ENCODE results near the gene MUC4. TPM values are rescaled to one million over a fixed set of nuclear protein-coding genes. Genes with fewer than 3 reads are reported as not detected.
"Not testable (repeated sequence)": the region's sequence is repeated elsewhere in the genome, so short reads cannot be mapped to it uniquely, and the experiment has no call there.

MUC4 gene
- total RNA-seq, 1 experiment from 2014 or later = 0.20 TPM

DNA sequence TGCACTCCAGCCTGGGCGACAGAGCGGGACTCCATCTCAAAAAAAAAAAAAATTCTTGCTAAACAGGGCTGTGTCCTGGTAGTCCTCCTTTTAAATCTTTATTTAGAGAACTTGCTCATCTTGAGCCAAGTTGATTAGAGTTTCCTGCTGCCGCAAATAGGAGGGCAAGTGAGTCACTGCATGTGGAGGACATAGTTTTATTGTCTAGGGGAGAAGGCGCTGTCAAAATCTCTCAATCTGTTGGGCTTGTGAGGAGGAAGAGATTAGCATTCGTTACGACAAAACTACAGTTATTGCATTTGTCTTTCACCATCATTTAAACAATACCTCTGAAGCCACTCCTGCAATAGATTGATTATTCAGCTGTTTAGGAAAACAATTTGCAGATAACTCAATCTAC is 11.5 kb downstream of the MUC4 start:
- in situ Hi-C loops (cut with HindIII; ENCODE audit: low pct_unique_long_range_greater_than_20kb, low sequenced_read_pairs) = no loop called here
- no peak for DNase-seq (ENCODE audit: low read depth)

DNA sequence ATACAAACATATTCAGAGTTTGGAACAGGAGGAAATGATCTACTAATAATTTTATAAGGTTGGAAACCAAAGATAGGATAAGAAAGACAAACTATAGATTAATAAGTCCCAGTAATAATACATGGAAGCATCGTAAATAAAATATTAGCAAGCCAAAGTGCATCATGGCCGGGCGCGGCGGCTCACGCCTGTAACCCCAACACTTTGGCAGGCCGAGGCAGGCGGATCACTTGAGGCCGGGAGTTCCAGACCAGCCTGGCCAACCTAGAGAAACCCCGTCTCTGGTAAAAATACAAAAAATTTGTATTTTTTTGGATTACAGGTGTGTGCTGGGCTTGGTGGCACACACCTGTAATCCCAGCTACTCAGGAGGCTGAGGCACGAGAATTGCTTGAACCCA is 14.9 kb downstream of the MUC4 start:
- in situ Hi-C loops (cut with HindIII; ENCODE audit: low pct_unique_long_range_greater_than_20kb, low sequenced_read_pairs) = no loop called here
- DNase-seq (ENCODE audit: low read depth) = no peak

DNA sequence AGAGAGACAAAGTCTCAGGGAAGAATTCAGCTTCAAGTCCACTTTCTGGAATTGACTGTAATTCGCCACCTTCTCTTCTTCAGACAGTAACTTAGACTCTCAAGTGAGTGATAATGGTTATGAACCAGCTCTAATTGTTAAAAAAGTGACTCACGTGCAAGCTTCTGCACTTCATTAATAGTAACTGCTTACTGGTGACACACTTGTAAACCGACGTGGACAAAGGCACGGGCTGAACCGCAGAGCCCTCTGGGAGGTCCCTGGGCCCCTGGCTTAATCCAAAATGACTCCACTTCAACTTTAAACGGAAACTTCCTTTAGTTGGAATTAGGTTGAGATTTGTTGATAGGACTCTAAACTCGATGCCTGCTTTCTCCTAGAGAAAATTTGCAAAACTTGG is 17.0 kb downstream of the MUC4 start:
- no peak for DNase-seq (ENCODE audit: low read depth)
- in situ Hi-C loops (cut with HindIII; ENCODE audit: low pct_unique_long_range_greater_than_20kb, low sequenced_read_pairs) = no loop called here

DNA sequence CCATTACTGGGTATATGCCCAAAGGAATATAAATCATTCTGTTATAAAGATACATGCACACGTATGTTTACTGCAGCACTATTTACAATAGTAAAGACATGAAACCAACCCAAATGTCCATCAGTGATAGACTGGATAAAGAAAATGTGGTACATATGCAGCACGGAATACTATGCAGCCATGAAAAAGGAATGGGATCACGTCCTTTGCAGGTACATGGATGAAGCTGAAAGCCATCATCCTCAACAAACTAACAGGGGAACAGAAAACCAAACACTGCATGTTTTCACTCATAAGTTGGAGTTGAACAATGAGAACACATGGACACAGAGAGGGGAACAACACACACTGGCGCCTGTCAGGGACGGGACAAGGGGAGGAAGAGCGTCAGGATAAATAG is 19.1 kb downstream of the MUC4 start:
- in situ Hi-C loops (cut with HindIII; ENCODE audit: low pct_unique_long_range_greater_than_20kb, low sequenced_read_pairs); DNase-seq (ENCODE audit: low read depth): not testable (repeated sequence)

DNA sequence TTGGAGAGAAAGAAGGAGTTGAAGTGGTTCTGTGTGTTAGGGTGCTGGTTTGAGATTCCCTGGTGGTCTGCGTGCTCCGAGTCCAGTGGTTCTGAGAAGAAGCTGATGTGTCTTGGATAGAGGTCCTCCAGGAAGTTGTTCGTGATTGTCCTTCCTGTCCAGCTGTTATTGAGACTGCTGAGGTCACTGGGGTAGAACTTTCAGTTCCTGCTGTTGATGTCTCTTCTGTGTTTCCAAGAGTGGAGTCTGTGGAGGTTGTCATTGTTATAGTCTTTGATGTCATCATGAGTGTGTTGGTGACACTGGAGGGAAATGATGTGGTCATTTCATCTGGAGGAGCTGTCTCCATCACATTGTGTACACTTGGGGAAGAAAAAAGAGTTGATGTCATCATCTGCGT is 20.8 kb downstream of the MUC4 start:
- in situ Hi-C loops (cut with HindIII; ENCODE audit: low pct_unique_long_range_greater_than_20kb, low sequenced_read_pairs) = no loop called here
- no peak for DNase-seq (ENCODE audit: low read depth)

DNA sequence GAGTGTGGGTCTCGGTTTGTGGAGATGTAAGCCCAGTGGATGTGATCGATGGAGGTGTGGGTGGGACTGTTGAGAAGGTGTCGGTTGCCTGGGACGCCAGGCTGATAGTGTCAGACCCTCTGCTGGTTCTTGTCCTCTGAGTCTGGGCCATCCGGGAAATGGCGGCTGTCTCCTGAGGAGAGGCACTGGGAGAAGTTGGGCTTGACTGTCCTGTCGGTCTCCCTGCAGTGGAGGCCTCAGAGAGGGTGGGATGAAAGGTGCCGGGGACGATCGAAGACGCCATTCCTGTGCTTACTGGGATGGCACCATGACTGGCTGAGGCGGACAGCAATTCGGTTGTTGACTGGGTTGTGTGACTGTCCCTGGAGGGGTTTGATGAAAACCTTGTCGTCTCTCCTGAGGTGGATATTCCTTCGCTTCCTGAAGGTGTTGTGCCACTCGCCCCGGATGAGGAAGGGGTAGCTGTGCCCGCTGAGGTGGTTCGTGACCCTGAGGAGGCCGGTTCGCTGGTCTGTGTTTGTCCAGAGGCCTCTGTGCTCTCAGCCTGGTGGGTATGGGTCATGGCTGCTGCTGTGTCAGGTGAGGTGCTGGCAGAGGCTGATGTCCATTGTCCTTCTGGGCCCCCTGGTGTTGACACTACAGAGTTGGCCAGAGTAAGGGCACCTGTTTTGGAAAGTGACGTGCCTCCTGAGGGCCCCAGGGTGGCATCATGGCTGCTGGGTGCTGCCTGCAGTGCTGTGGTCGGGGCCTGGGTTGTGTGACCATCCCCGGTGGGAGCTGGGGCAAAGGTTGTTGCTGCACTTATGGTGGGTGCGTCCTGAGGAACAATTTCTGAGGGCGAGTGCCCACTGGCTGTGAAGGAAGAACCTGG is 22.8 kb downstream of the MUC4 start:
- no peak for DNase-seq (ENCODE audit: low read depth)
- in situ Hi-C loops (cut with HindIII; ENCODE audit: low pct_unique_long_range_greater_than_20kb, low sequenced_read_pairs) = no loop called here

DNA sequence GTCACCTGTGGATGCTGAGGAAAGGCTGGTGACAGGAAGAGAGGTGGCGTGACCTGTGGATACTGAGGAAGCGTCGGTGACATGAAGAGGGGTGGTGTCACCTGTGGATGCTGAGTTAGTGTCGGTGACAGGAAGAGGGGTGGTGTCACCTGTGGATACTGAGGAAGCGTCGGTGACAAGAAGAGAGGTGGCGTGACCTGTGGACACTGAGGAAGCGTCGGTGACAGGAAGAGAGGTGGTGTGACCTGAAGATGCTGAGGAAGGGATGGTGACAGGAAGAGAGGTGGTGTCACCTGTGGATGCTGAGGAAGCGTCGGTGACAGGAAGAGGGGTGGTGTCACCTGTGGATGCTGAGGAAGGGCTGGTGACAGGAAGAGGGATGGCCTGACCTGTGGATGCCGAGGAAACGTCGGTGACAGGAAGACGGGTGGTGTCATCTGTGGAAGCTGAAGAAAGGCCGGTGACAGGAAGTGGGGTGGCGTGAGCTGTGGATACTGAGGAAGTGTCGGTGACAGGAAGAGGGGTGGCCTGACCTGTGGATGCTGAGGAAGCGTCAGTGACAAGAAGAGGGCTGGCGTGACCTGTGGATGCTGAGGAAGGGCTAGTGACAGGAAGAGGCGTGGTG is 25.8 kb downstream of the MUC4 start:
- not testable (repeated sequence) for DNase-seq (ENCODE audit: low read depth)

DNA sequence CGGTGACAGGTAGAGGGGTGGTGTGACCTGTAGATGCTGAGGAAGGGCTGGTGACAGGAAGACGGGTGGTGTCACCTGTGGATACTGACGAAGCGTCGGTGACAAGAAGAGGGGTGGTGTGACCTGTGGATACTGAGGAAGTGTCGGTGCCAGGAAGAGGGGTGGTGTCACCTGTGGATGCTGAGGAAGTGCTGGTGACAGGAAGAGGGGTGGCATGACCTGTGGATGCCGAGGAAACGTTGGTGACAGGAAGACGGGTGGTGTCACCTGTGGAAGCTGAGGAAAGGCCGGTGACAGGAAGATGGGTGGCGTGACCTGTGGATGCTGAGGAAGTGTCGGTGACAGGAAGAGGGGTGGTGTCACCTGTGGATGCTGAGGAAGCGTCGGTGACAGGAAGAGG is 27.7 kb downstream of the MUC4 start:
- in situ Hi-C loops (cut with HindIII; ENCODE audit: low pct_unique_long_range_greater_than_20kb, low sequenced_read_pairs); DNase-seq (ENCODE audit: low read depth): not testable (repeated sequence)

More for the DNA sequence above, 25.8 kb downstream of the MUC4 start:
- in situ Hi-C loops (cut with HindIII; ENCODE audit: low pct_unique_long_range_greater_than_20kb, low sequenced_read_pairs) = not testable (repeated sequence)

DNA sequence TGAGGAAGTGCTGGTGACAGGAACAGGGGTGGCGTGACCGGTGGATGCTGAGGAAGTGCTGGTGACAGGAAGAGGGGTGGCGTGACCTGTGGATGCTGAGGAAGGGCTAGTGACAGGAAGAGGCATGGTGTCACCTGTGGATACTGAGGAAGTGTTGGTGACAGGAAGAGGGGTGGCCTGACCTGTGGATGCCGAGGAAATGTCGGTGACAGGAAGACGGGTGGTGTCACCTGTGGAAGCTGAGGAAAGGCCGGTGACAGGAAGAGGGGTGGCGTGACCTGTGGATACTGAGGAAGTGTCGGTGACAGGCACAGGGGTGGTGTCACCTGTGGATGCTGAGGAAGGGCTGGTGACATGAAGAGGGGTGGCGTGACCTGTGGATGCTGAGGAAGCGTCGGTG is 30.5 kb downstream of the MUC4 start:
- DNase-seq (ENCODE audit: low read depth); in situ Hi-C loops (cut with HindIII; ENCODE audit: low pct_unique_long_range_greater_than_20kb, low sequenced_read_pairs): not testable (repeated sequence)

DNA sequence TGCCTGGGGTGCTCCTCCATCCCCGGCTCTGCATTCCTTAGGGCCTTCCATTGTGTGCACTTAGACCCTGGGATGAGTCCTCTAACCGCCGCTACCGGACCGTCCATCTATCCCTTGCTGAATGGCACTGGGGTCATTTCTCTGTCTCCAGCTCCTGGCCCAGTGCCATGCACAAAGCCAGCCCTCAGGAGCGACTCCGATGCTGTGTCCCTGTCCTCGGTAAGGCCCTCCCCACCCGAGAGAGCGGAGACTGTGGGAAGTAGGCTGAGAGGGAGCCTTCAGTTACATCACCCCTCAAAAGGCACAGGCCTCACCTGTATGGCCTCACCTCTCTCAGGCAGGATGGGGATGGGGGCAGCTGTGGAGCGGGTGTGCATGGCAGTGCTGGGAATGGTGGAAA is 33.8 kb downstream of the MUC4 start:
- no peak for DNase-seq (ENCODE audit: low read depth)
- in situ Hi-C loops (cut with HindIII; ENCODE audit: low pct_unique_long_range_greater_than_20kb, low sequenced_read_pairs) = no loop called here

DNA sequence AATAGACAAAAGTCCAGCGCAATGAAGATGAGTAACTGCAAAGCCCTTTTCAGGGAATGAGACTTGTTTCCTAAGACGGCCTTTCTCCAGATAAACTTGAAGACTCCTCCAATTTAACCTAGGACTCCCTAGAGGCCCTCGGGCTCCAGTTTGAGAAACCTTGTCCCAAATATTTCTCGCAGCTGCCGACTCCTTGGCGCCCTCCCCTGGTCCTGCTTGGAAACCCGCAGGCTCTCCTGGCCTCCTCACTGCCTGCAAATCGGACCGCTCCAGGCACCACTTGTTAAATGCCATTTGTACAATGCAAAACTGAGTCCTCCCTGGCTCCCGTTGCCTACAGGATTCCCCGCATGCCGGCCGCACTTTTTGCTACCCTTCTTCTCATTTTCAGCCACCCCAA is 36.8 kb downstream of the MUC4 start:
- no peak for DNase-seq (ENCODE audit: low read depth)
- in situ Hi-C loops (cut with HindIII; ENCODE audit: low pct_unique_long_range_greater_than_20kb, low sequenced_read_pairs) = no loop called here

DNA sequence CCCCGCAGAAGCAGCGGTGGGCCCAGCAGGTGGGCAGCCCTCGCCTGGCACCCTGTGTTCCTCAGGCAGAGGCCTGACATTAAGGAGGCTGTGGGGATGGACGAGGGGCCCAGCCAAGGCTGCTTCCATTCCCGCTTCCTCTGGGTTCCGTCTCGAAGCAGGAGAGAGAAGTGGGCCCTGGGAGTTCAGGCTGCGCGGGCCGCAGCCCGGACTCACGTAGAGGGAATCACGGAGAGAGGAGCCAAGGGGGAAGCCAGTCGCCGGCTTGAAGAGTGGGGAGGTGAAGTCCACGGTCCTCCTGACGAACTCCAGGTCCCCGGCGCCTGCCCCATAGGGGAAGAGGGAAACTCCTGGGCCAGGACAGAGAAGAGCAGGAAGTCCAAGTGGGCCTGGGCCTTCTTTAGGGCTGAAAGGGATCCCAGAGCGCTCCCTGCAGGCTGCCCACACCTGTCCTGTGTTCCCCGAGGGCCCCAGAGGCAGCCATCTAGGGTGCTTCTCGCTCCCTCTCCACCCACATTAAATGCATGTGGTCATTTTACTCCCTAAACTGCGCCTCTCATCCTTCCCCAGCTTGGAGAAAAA is 37.7 kb downstream of the MUC4 start:
- DNase-seq (ENCODE audit: low read depth) = no peak
- in situ Hi-C loops (cut with HindIII; ENCODE audit: low pct_unique_long_range_greater_than_20kb, low sequenced_read_pairs) = no loop called here

DNA sequence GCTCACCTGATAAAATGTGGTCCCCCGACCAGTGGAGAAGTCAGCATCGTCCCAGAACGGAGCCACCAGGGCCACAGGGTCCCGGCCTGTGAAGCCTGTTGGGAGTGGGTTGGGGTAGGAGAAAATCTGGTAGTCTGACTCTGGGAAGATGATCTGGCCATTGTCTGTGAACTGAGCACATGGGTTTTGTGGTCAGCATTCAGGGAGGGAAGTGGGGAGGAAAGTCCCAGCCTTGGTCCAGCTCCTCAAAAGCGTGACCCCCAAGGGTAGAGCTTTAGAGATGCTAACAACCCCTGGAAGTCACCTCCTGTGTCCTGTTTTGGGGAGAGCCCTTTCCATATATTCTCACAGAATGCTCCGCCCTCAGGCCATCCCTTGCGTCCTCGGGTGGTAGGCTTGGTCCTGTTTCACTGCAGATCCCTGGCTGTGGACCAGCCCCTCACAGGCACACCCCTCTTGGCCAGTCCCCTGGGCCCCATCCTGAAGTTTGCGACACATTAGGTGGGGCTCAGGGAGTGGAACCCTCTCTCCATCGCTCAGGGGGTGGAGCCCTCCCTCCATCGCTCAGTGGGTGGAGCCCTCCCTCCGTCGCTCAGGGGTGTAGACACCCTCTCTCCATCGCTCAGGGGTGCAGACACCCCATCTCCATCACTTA is 40.0 kb downstream of the MUC4 start:
- in situ Hi-C loops (cut with HindIII; ENCODE audit: low pct_unique_long_range_greater_than_20kb, low sequenced_read_pairs) = no loop called here

DNA sequence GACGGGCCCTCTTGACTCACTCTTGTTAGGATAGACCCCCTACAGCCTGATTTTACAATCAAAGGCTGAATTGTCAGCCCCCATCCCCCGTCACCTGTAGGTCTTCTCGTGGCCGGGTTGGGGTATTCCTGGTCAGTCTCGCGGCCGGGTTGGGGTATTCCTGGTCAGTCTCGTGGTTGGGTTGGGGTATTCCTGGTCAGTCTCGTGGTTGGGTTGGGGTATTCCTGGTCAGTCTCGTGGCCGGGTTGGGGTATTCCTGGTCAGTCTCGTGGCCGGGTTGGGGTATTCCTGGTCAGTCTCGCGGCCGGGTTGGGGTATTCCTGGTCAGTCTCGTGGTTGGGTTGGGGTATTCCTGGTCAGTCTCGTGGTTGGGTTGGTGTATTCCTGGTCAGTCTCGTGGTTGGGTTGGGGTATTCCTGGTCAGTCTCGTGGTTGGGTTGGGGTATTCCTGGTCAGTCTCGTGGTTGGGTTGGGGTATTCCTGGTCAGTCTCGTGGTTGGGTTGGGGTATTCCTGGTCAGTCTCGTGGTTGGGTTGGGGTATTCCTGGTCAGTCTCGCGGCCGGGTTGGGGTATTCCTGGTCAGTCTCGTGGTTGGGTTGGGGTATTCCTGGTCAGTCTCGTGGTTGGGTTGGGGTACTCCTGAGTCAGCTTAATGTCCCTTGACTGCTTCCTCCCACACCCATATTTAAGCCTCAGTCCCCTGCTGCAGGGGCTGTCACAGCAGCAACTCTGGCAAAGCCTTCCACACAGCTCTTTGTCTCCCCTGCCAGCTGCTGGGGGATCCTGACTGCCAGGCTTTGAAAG is 40.7 kb downstream of the MUC4 start:
- in situ Hi-C loops (cut with HindIII; ENCODE audit: low pct_unique_long_range_greater_than_20kb, low sequenced_read_pairs); DNase-seq (ENCODE audit: low read depth): not testable (repeated sequence)

More for the DNA sequence above, 40.0 kb downstream of the MUC4 start:
- no peak for DNase-seq (ENCODE audit: low read depth)

DNA sequence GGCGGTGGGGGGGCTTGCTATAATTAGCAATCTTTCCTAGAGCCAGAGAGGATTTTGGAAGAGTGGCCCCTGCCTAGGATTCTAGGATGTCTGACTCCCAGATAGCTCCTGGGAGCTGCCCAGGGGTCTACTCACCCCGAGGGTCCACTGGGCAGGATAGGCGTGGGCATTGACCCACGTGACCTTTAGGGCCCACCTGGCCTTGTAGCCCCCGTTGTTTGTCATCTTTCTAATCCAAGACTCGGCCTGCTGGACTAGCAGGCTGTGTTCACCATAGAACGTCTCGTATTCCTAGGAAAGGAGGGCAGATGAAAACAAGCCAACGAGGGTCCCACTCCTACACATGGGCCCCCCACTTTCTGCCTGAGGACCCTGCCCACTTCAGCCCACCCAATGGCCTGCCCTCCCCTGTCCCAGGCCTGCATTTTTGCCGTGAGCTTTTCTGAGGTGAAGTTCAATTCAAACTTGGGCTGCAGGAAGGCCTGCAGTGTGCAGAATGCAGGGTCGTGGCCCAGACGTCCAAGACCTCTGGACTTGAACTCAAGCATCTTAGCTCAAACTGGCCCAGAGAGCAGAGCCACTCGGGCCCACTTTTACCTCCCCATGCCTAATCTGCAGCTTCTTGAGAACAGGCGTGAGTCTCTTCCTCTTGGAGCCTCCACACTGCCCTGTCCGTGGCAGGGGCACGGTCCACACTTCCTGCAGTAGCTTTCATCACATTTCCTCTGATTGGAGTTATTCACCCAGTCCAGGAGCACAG is 41.5 kb downstream of the MUC4 start:
- in situ Hi-C loops (cut with HindIII; ENCODE audit: low pct_unique_long_range_greater_than_20kb, low sequenced_read_pairs) = no loop called here
- no peak for DNase-seq (ENCODE audit: low read depth)

DNA sequence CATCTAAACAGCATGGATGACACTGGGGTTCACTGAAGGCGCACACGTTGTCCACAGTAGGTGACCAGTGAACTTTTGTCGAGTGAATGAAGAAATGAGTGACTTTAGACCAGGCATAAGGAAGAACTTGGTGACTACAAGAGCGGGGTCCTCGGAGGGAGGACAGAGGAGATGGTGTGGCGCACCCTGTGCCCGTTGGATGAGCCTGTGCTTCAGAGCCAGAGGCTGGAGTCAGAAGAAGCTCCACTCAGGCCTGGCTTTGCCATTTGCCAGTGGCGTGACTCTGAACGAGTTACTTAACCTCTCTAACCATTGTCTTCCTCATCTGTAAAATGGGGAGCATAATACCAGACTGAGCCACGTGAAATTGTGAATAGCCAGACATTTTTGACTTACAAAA is 42.2 kb downstream of the MUC4 start:
- in situ Hi-C loops (cut with HindIII; ENCODE audit: low pct_unique_long_range_greater_than_20kb, low sequenced_read_pairs) = no loop called here
- no peak for DNase-seq (ENCODE audit: low read depth)

DNA sequence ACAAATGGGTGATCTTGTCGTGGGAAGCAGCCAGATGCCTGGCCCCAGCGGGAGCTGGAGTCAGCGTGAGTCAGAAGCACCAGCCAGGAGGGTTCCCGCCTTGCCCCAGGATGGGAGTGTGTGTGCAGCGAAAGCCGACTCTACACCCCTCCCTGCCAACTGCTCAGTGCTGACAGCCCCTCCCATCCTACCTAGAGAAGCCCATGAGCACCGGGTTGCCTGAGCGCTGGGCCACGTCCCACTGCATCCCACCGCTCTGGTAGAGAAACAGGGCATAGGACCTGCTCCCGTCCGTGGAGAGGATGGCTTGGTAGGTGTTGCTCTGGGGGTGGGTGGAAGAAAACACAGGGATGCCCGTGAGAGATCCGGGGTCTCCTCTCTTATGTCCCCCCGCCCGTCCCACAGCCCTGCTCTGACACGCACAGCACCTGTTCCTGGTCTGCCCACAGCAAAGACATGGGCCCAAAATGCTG is 42.9 kb downstream of the MUC4 start:
- in situ Hi-C loops (cut with HindIII; ENCODE audit: low pct_unique_long_range_greater_than_20kb, low sequenced_read_pairs) = no loop called here
- no peak for DNase-seq (ENCODE audit: low read depth)

Measured in Caki2 (cell line).